ENCODE measurements around the gene SLC22A5. TPM values are rescaled to one million over a fixed set of nuclear protein-coding genes. Genes with fewer than 3 reads are reported as not detected.

Gene SLC22A5
- total RNA-seq, 1 donor from 2014 or later, result 13.2 TPM

- no peak for DNase-seq (ENCODE audit: low read depth)
- TF ChIP-seq CTCF (IDR thresholded peaks at IDR 0.05; ENCODE audit: insufficient read depth, low read length, poor library complexity, severe bottlenecking), result no peak
Observed at GRCh38 chr5:132405646-132406045, 36.1 kb downstream of the SLC22A5 start.

DNA sequence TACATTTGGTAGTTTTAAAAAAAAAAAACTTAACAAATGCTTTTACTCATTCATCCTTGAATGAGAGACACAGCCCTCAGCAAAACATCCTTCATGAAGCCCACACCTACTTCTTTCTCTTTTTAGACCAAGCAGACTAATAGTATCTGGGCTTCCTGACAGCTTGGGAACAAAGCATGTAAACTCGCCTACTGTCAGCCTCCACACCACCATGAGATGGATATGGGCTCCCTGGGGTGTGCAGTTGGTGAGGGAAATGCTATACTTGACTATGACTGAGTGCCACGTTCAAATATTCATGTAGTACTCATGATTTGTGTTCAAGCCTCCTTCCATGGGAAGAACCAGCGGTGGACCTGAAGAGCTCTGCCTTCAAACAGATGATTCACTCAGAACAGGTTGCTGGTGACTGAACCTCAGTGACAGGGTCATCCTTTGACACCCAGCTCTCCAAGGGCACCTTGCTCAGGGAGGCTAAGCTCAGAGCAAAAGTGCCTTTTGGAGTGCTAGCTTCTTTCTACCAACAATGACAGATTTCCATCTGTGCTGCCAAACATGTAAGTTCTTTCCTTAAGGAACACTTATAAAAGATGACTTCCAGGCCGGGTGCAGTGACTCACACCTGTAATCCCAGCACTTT lies 36.8 kb downstream of the SLC22A5 start:
- DNase-seq (ENCODE audit: low read depth), result no peak

More at GRCh38 chr5:132405646-132406045, 36.1 kb downstream of the SLC22A5 start:
- Histone ChIP-seq H3K4me3 (ENCODE audit: low read depth, low read length) (no peak overlapping the region), H3K27me3 (ENCODE audit: control insufficient read depth, insufficient read depth, low read length) (no peaks in the 10 kb centered on the region), H3K36me3 (ENCODE audit: control insufficient read depth, insufficient read depth, low read length) (no peaks in the 10 kb centered on the region)

GRCh38 chr5:132407970-132408369 lies 38.5 kb downstream of the SLC22A5 start:
- no peak for DNase-seq (ENCODE audit: low read depth)
- TF ChIP-seq CTCF (IDR thresholded peaks at IDR 0.05; ENCODE audit: insufficient read depth, low read length, poor library complexity, severe bottlenecking), result no peak
- no peaks in the 10 kb centered on the region for H3K27me3 ChIP-seq (ENCODE audit: control insufficient read depth, insufficient read depth, low read length)
- H3K4me3 ChIP-seq (ENCODE audit: low read depth, low read length), result no peak overlapping the region
- no peaks in the 10 kb centered on the region for H3K36me3 ChIP-seq (ENCODE audit: control insufficient read depth, insufficient read depth, low read length)

More for the DNA sequence above, 36.8 kb downstream of the SLC22A5 start:
- TF ChIP-seq CTCF (IDR thresholded peaks at IDR 0.05; ENCODE audit: insufficient read depth, low read length, poor library complexity, severe bottlenecking), result no peak
- no peaks in the 10 kb centered on the region for H3K27me3 ChIP-seq (ENCODE audit: control insufficient read depth, insufficient read depth, low read length)
- H3K36me3 ChIP-seq (ENCODE audit: control insufficient read depth, insufficient read depth, low read length), result no peaks in the 10 kb centered on the region
- H3K4me3 ChIP-seq (ENCODE audit: low read depth, low read length), result no peak overlapping the region

GRCh38 chr5:132408456-132408855 lies 38.9 kb downstream of the SLC22A5 start:
- H3K36me3 ChIP-seq (ENCODE audit: control insufficient read depth, insufficient read depth, low read length), result no peaks in the 10 kb centered on the region
- H3K27me3 ChIP-seq (ENCODE audit: control insufficient read depth, insufficient read depth, low read length), result no peaks in the 10 kb centered on the region
- TF ChIP-seq CTCF (IDR thresholded peaks at IDR 0.05; ENCODE audit: insufficient read depth, low read length, poor library complexity, severe bottlenecking), result no peak
- DNase-seq (ENCODE audit: low read depth), result no peak
- no peak overlapping the region for H3K4me3 ChIP-seq (ENCODE audit: low read depth, low read length)

DNA sequence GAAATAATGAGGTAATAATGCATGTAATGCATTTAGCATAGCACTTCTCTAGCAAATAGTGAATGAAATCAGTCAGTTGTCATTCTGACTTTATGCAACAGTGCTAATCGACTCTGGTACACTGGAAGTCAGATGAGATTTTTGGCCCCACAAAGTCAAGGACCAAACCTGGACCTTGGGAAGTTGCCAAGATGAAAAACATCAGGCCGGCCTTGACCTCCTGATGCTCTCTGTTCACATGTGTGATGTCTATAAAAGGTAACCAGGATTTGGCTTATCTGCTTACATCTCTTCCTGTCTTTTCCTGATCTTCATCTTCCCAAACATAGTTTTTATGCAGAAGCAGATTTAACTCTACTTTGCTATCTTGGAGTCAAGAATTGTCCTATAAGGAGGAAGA lies 39.5 kb downstream of the SLC22A5 start:
- Histone ChIP-seq H3K27me3 (ENCODE audit: control insufficient read depth, insufficient read depth, low read length) (no peaks in the 10 kb centered on the region), H3K36me3 (ENCODE audit: control insufficient read depth, insufficient read depth, low read length) (no peaks in the 10 kb centered on the region), H3K4me3 (ENCODE audit: low read depth, low read length) (no peak overlapping the region)
- DNase-seq (ENCODE audit: low read depth), result no peak
- no peak for TF ChIP-seq CTCF (IDR thresholded peaks at IDR 0.05; ENCODE audit: insufficient read depth, low read length, poor library complexity, severe bottlenecking)
